ENCODE measurements around the gene TSHZ2. TPM values are rescaled to one million over a fixed set of nuclear protein-coding genes. Genes with fewer than 3 reads are reported as not detected.

The TSHZ2 gene
- total and polyA plus RNA-seq, 9 of the 15 experiments (the other 6 are each of a cell fraction or from before 2014, with no cell fraction given) = 0.03 to 0.20 (median 0.05) TPM; not detected in 4

GRCh38 chr20:53161473-53161872 is 189.3 kb downstream of the TSHZ2 start (continued):
- TF ChIP-seq AFF4 (CRISPR knock-in tag; IDR thresholded peaks at IDR 0.05) (no peak), RBM22 (IDR thresholded peaks at IDR 0.05; ENCODE audit: low read depth, low read length, poor library complexity, severe bottlenecking) (no peak), ARHGAP35 (IDR thresholded peaks at IDR 0.05; ENCODE audit: partially characterized antibody) (no peak), CHD2 (IDR thresholded peaks at IDR 0.05; ENCODE audit: low read depth, low read length) (no peak), SIRT6 (IDR thresholded peaks at IDR 0.05; ENCODE audit: low read depth, low read length) (no peak), EP400 (IDR thresholded peaks at IDR 0.05) (no peak), ZEB2 (IDR thresholded peaks at IDR 0.05) (peak; percentile 69), TCF7 (IDR thresholded peaks at IDR 0.05; ENCODE audit: borderline replicate concordance) (no peak), PRDM10 (IDR thresholded peaks at IDR 0.05; ENCODE audit: partially characterized antibody) (no peak), CTBP1 (IDR thresholded peaks at IDR 0.05; ENCODE audit: borderline replicate concordance) (peak; percentile 34; the same call in 1 of the 2 replicates), ID3 (CRISPR knock-in tag; IDR thresholded peaks at IDR 0.05) (no peak), ID3 (tag; IDR thresholded peaks at IDR 0.05) (no peak), ZNF24 (IDR thresholded peaks at IDR 0.05) (no peak), ZNF592 (IDR thresholded peaks at IDR 0.05) (no peak), SPI1 (IDR thresholded peaks at IDR 0.05; ENCODE audit: borderline replicate concordance, low read depth, low read length) (peak; percentile 93), ETV6 (IDR thresholded peaks at IDR 0.05; ENCODE audit: borderline replicate concordance in 1 of 2, low read depth in 2 of 2, low read length in 1 of 2) (no peak), ETV6 (CRISPR knock-in tag; IDR thresholded peaks at IDR 0.05; ENCODE audit: borderline replicate concordance) (no peak), PHF8 (IDR thresholded peaks at IDR 0.05; ENCODE audit: borderline replicate concordance, low read length) (0 out of 2 replicates have a peak, but pooled peaks have one; percentile 5)
